GM06990 (cell line): ENCODE measurements around the gene ARHGAP24.

Experiments
- DNase-seq: peaks from one replicate; pipeline ENCODE4 v3.0.0-alpha.2; 2011; ENCODE audit not compliant: insufficient read length; ENCODE audit errors: extremely low read depth
- H3K27me3 ChIP-seq: replicated peaks from 2 replicates; pipeline ENCODE4 v1.6.0; 2011; ENCODE audit warnings: low read length; ENCODE audit not compliant: control insufficient read depth, insufficient read depth
- H3K36me3 ChIP-seq: 2 replicates; pipeline ENCODE4 v1.5.1; 2011; ENCODE audit warnings: low read length; ENCODE audit not compliant: control insufficient read depth, insufficient read depth
- H3K4me3 ChIP-seq: replicated peaks from 2 replicates; pipeline ENCODE4 v1.5.1; 2011; ENCODE audit warnings: low read depth, mild to moderate bottlenecking, control low read depth, low read length
- CTCF ChIP-seq: IDR thresholded peaks from 2 replicates; pipeline ENCODE4 v1.5.1; 2011; ENCODE audit warnings: low read length, control low read depth, mild to moderate bottlenecking, inconsistent platforms; ENCODE audit not compliant: insufficient read depth, poor library complexity, severe bottlenecking

Gene ARHGAP24

GRCh38 chr4:85938902-85939301, 464.0 kb downstream of the ARHGAP24 start:
- Histone ChIP-seq H3K36me3 (no peaks in the 10 kb centered on the region; the same call in 1 of the 2 replicates), H3K4me3 (no peak overlapping the region), H3K27me3 (no peaks in the 10 kb centered on the region)
- DNase-seq, result no peak
- TF ChIP-seq CTCF, result no peak

- Histone ChIP-seq H3K4me3 (no peak overlapping the region), H3K27me3 (no peaks in the 10 kb centered on the region), H3K36me3 (no peaks in the 10 kb centered on the region; the same call in 1 of the 2 replicates)
- no peak for TF ChIP-seq CTCF
- DNase-seq, result no peak
These were observed 464.6 kb downstream of the ARHGAP24 start for GRCh38 chr4:85939595-85939994.

- no peak for DNase-seq
- H3K27me3 ChIP-seq, result no peaks in the 10 kb centered on the region
- no peak overlapping the region for H3K4me3 ChIP-seq
- H3K36me3 ChIP-seq, result no peaks in the 10 kb centered on the region; the same call in 1 of the 2 replicates
- no peak for TF ChIP-seq CTCF
These were observed 465.2 kb downstream of the ARHGAP24 start for GRCh38 chr4:85940151-85940550.

GRCh38 chr4:85942107-85942506, 467.2 kb downstream of the ARHGAP24 start:
- no peaks in the 10 kb centered on the region for H3K27me3 ChIP-seq
- no peak for DNase-seq
- TF ChIP-seq CTCF, result no peak
- H3K36me3 ChIP-seq, result no peaks in the 10 kb centered on the region; the same call in 1 of the 2 replicates
- no peak overlapping the region for H3K4me3 ChIP-seq

GRCh38 chr4:85946821-85947220, 471.9 kb downstream of the ARHGAP24 start:
- H3K4me3 ChIP-seq, result no peak overlapping the region
- DNase-seq, result no peak
- H3K36me3 ChIP-seq, result no peaks in the 10 kb centered on the region; the same call in 1 of the 2 replicates
- H3K27me3 ChIP-seq, result no peaks in the 10 kb centered on the region
- TF ChIP-seq CTCF, result no peak

GRCh38 chr4:85951099-85951498, 476.1 kb downstream of the ARHGAP24 start:
- DNase-seq, result no peak
- no peaks in the 10 kb centered on the region for H3K27me3 ChIP-seq
- H3K36me3 ChIP-seq, result no peaks in the 10 kb centered on the region
- H3K4me3 ChIP-seq, result no peak overlapping the region
- no peak for TF ChIP-seq CTCF
